Nephron (organoid): ENCODE data around the gene PPP1R36.

Source experiments
- H3K27ac Mint-ChIP-seq, 3 experiments: 2 replicates each; pipeline ENCODE4 v1.8.0; 2020; ENCODE audit warnings: mixed read lengths in 3 of 3, mild to moderate bottlenecking in 2 of 3, moderate library complexity in 1 of 3
- H3K27me3 Mint-ChIP-seq: 2 replicates; pipeline ENCODE4 v1.8.0; 2021; ENCODE audit warnings: low read depth, mild to moderate bottlenecking, moderate library complexity, mixed read lengths
- H3K36me3 Mint-ChIP-seq: 2 replicates; pipeline ENCODE4 v1.8.0; 2020; ENCODE audit warnings: low read depth, mixed read lengths
- H3K4me1 Mint-ChIP-seq: 2 replicates; pipeline ENCODE4 v1.8.0; 2020; ENCODE audit warnings: mixed read lengths
- H3K4me3 Mint-ChIP-seq, 3 experiments: 2 replicates each; pipeline ENCODE4 v1.8.0; 2020; ENCODE audit warnings: mild to moderate bottlenecking in 3 of 3, mixed read lengths in 3 of 3, moderate library complexity in 2 of 3
- H3K9me3 Mint-ChIP-seq: 2 replicates; pipeline ENCODE4 v1.8.0; 2020; ENCODE audit warnings: mixed read lengths
- TF ChIP-seq, protein P1 (sequence below), 3 experiments: fragments of 200-600 bp; sonication (generic); IDR thresholded peaks; one replicate each; pipeline ENCODE4 v1.5.0; 2021; ENCODE audit warnings: antibody characterized with exemption in 3 of 3; ENCODE audit not compliant: unreplicated experiment in 3 of 3

Gene PPP1R36

DNA sequence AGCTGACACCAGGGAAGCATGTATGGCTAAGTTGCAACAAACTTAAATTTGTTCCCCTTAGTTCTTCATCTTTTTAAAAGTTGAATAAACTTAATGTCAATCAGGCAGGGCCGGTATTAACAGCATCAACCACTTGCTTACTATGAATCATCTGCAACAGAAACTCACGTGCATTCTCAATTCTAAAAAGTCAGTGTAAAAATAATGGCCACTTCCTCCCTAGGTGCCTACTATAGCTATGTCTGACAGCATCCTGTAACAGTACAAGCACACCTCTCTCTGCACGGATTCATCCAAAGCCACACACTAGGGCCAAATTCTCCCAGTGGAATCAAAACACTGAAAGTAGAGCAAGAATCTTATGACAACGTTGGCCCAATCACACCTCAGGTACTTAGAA is 48.6 kb downstream of the PPP1R36 start:
- Mint-ChIP-seq H3K36me3 (no peaks in the 10 kb centered on the region), H3K9me3 (no peaks in the 10 kb centered on the region), H3K27me3 (peaks cover 12% of the 10 kb centered on the region), H3K27ac (no peak overlapping the region), H3K4me3 (no peak overlapping the region), H3K4me1 (no peaks in the 10 kb centered on the region)
- TF ChIP-seq, protein P1, sequence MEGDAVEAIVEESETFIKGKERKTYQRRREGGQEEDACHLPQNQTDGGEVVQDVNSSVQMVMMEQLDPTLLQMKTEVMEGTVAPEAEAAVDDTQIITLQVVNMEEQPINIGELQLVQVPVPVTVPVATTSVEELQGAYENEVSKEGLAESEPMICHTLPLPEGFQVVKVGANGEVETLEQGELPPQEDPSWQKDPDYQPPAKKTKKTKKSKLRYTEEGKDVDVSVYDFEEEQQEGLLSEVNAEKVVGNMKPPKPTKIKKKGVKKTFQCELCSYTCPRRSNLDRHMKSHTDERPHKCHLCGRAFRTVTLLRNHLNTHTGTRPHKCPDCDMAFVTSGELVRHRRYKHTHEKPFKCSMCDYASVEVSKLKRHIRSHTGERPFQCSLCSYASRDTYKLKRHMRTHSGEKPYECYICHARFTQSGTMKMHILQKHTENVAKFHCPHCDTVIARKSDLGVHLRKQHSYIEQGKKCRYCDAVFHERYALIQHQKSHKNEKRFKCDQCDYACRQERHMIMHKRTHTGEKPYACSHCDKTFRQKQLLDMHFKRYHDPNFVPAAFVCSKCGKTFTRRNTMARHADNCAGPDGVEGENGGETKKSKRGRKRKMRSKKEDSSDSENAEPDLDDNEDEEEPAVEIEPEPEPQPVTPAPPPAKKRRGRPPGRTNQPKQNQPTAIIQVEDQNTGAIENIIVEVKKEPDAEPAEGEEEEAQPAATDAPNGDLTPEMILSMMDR (IDR thresholded peaks at IDR 0.05; ENCODE audit: unreplicated experiment in 3 of 3) = no peak

DNA sequence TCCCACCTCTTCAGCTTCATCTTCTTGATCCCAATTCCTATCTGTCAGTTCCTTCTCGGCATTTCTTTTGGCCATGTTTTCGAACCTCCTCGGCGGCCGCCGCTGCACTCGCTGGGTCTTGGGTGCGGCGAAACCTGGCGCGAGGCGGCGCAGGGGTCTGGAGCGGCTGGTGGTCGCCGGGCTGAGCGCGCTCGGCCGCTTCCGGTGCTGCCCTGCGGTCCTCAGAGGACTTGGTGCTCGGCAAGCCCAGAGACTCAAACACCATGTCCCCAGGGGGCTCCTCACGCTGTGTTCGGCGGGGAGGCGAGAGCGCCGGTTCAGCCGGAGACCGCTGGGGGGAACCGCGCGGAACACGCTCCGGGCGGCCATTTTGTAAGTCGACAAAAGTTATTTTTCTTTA is 51.8 kb downstream of the PPP1R36 start:
- H3K4me1 Mint-ChIP-seq = no peaks in the 10 kb centered on the region
- H3K36me3 Mint-ChIP-seq = no peaks in the 10 kb centered on the region
- H3K27me3 Mint-ChIP-seq = peaks cover 19% of the 10 kb centered on the region
- no peaks in the 10 kb centered on the region for H3K9me3 Mint-ChIP-seq
- TF ChIP-seq, protein P1 (IDR thresholded peaks at IDR 0.05; ENCODE audit: unreplicated experiment in 3 of 3) = no peak
- no peak overlapping the region for H3K27ac Mint-ChIP-seq
- H3K4me3 Mint-ChIP-seq = no peak overlapping the region

DNA sequence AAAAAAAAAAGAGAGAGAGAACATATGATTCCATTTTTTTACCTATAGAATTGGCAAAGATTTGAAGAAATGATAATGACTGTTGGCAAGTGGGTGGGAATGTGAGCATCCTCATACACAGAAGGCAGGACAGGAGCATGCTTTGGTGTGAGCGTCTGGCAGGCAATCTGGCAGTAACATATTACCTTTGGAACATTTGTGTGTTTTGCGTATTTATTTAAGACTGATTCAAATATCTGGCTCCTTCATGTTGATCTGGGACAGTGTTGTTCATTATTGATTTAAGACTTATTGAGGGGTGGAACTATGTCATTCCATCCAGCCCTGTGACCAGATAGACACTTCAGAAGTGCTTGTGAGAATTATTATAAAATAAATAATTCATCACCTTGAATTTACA is 53.1 kb downstream of the PPP1R36 start:
- Mint-ChIP-seq H3K4me3 (no peak overlapping the region), H3K27ac (no peak overlapping the region), H3K36me3 (no peaks in the 10 kb centered on the region), H3K4me1 (no peaks in the 10 kb centered on the region), H3K27me3 (peaks cover 22% of the 10 kb centered on the region), H3K9me3 (no peaks in the 10 kb centered on the region)
- TF ChIP-seq, protein P1 (IDR thresholded peaks at IDR 0.05; ENCODE audit: unreplicated experiment in 3 of 3) = no peak

DNA sequence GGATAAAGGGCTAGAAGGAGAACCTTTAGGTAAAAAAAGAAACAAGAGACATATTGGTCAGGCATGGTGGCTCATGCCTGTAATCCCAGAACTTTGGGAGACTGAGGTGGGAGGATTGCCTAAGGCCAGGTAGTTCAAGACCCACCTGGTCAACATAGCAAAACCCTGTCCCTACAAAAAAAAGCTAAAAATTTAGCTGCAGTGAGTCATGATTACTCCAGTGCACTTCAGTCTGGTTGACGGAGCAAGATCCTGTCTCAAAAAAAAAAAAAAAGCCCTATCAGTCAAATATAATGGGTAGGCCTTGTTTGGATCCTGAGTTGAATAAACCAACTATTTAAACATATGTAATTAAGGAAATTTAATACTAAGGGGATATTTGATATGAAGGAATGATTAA is 54.2 kb downstream of the PPP1R36 start:
- no peak overlapping the region for H3K27ac Mint-ChIP-seq
- no peaks in the 10 kb centered on the region for H3K4me1 Mint-ChIP-seq
- TF ChIP-seq, protein P1 (IDR thresholded peaks at IDR 0.05; ENCODE audit: unreplicated experiment in 3 of 3) = no peak
- no peaks in the 10 kb centered on the region for H3K36me3 Mint-ChIP-seq
- H3K9me3 Mint-ChIP-seq = no peaks in the 10 kb centered on the region
- H3K4me3 Mint-ChIP-seq = no peak overlapping the region
- peaks cover 18% of the 10 kb centered on the region for H3K27me3 Mint-ChIP-seq

DNA sequence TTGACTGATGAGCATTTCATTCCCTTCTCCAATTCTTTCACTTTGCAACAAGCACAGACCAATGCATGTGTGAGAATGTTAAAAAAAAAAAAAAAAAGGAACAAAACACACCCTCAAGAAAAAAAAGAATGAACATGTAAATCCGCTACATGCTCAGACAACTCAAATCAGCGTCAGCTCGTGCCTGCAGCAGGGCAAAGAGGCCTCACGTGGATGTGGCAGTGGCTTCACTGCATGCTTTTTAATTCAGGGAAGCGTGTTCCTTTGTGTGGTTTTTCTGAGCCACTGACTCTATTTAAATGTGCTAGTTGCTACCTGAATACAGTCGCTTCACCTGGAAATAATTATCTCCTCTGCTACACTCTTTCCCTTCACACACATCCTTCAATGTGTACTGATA is 55.1 kb downstream of the PPP1R36 start:
- H3K4me3 Mint-ChIP-seq = no peak overlapping the region
- no peaks in the 10 kb centered on the region for H3K36me3 Mint-ChIP-seq
- H3K9me3 Mint-ChIP-seq = no peaks in the 10 kb centered on the region
- no peaks in the 10 kb centered on the region for H3K4me1 Mint-ChIP-seq
- no peak overlapping the region for H3K27ac Mint-ChIP-seq
- peaks cover 18% of the 10 kb centered on the region for H3K27me3 Mint-ChIP-seq
- TF ChIP-seq, protein P1 (IDR thresholded peaks at IDR 0.05; ENCODE audit: unreplicated experiment in 3 of 3) = no peak

DNA sequence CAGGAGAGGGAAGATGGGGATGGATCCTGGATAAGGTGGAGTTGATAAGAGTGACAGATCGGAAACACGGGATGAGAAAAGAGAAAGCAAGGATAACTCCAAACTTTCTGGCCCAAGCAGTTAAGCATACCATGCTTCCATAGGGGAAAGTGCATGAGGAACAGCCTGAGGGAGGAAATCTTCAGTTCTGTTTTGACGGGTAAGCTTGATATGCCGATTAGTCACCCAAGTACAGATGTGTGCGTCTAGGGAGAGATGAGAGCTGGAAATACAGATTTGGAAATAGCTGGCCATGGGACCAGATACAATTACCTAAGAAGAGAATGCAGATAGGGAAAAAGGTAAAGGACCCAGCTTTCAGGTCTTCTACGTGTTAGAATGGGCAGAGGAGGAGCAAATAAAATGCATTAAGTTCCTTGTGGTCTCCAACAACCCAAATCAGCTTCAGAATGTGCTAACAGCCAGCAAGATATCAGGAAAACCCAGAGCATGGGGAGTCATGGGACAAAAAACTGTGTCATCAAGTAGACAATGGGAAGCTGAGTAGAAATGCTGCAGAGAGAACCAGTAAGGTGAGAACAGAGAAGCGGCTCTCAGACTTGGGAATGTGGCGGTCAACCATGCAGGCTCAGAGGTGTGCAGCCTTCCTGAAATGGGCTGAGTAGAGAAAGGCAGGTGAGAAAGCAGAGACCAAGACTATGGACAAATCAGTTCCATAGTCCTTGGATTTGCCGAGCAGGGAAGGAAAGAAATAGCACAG is 56.3 kb downstream of the PPP1R36 start:
- H3K9me3 Mint-ChIP-seq = no peaks in the 10 kb centered on the region
- peaks cover 13% of the 10 kb centered on the region for H3K27me3 Mint-ChIP-seq
- H3K4me1 Mint-ChIP-seq = peaks cover under 1% of the 10 kb centered on the region
- no peak overlapping the region for H3K27ac Mint-ChIP-seq
- H3K4me3 Mint-ChIP-seq = no peak overlapping the region
- H3K36me3 Mint-ChIP-seq = no peaks in the 10 kb centered on the region
- TF ChIP-seq, protein P1 (IDR thresholded peaks at IDR 0.05; ENCODE audit: unreplicated experiment in 3 of 3) = no peak
